Fibroblast of skin of abdomen (primary cell): ENCODE data around the gene C16orf95.

ENCODE experiments used
- DNase-seq: peaks from one replicate; pipeline ENCODE4 v3.0.0-alpha.2; 2013

Gene C16orf95

GRCh38 chr16:87331241-87331801 is 14.1 kb upstream of the C16orf95 start:
- no peak for DNase-seq

- DNase-seq, result no peak
Measured at GRCh38 chr16:87330646-87331045, 13.5 kb upstream of the C16orf95 start.

- no peak for DNase-seq
Measured at GRCh38 chr16:87330257-87330624, 13.0 kb upstream of the C16orf95 start.

- DNase-seq, result no peak
Measured at GRCh38 chr16:87329436-87330256, 12.5 kb upstream of the C16orf95 start.

- DNase-seq, result no peak
Measured at GRCh38 chr16:87328846-87329245, 11.7 kb upstream of the C16orf95 start.

- no peak for DNase-seq
Measured at GRCh38 chr16:87327798-87328495, 10.8 kb upstream of the C16orf95 start.

- DNase-seq, result no peak
Measured at GRCh38 chr16:87326151-87326571, 9.0 kb upstream of the C16orf95 start.

GRCh38 chr16:87325423-87325858 is 8.2 kb upstream of the C16orf95 start:
- no peak for DNase-seq

GRCh38 chr16:87324411-87325275 is 7.5 kb upstream of the C16orf95 start:
- peak; percentile 9 for DNase-seq

GRCh38 chr16:87323727-87324410 is 6.7 kb upstream of the C16orf95 start:
- no peak for DNase-seq

GRCh38 chr16:87322833-87323726 is 5.9 kb upstream of the C16orf95 start:
- no peak for DNase-seq

- DNase-seq, result no peak
Measured at GRCh38 chr16:87322360-87322759, 5.2 kb upstream of the C16orf95 start.

- DNase-seq, result no peak
Measured at GRCh38 chr16:87321336-87322107, 4.3 kb upstream of the C16orf95 start.

GRCh38 chr16:87320510-87321227 is 3.5 kb upstream of the C16orf95 start:
- no peak for DNase-seq

- no peak for DNase-seq
Measured at GRCh38 chr16:87319997-87320491, 2.9 kb upstream of the C16orf95 start.

GRCh38 chr16:87319011-87319410 is 1.8 kb upstream of the C16orf95 start:
- no peak for DNase-seq

- peak; percentile 53 for DNase-seq
Measured at GRCh38 chr16:87317750-87318644, 805 bp upstream of the C16orf95 start.

GRCh38 chr16:87316450-87316922 is 706 bp downstream of the C16orf95 start:
- DNase-seq, result no peak
